GM19468 (cell line): ENCODE results near the gene EMX1.
A peak's percentile ranks its signal among the peaks of the same experiment; 100 is the strongest.

Experiments used
- ATAC-seq: cut with Tn5 transposase; IDR thresholded peaks from one replicate; pipeline ENCODE4 v1.9.1; 2021; ENCODE audit warnings: mild to moderate bottlenecking, moderate library complexity, moderate number of reproducible peaks; ENCODE audit not compliant: unreplicated experiment; ENCODE audit errors: extremely low read depth

The EMX1 gene

GRCh38 chr2:72917138-72917876, at the start of gene EMX1:
TSS of gene EMX1 (plus strand) at chr2:72917519. CDS start at chr2:72917853, 334 bp downstream.
- peak; percentile 29 for ATAC-seq

- ATAC-seq = no peak
These were observed 46.3 kb upstream of the EMX1 start for GRCh38 chr2:72871060-72871459.

- no peak for ATAC-seq
These were observed 45.4 kb upstream of the EMX1 start for GRCh38 chr2:72871880-72872279.

- ATAC-seq = no peak
These were observed 33.9 kb upstream of the EMX1 start for GRCh38 chr2:72883356-72883962.

- no peak for ATAC-seq
These were observed 30.8 kb upstream of the EMX1 start for GRCh38 chr2:72886505-72887031.

- ATAC-seq = peak; percentile 74
These were observed 30.1 kb upstream of the EMX1 start, which contains the start of gene SPR for GRCh38 chr2:72887032-72887739. TSS of gene SPR (plus strand) at chr2:72887408. CDS start at chr2:72887433, 25 bp downstream.

GRCh38 chr2:72887740-72888437, 29.4 kb upstream of the EMX1 start:
- ATAC-seq = no peak

GRCh38 chr2:72888438-72889202, 28.7 kb upstream of the EMX1 start:
- ATAC-seq = no peak

- no peak for ATAC-seq
These were observed 27.3 kb upstream of the EMX1 start for GRCh38 chr2:72889991-72890390.

- ATAC-seq = no peak
These were observed 26.1 kb upstream of the EMX1 start for GRCh38 chr2:72891091-72891818.

- ATAC-seq = no peak
These were observed 24.7 kb upstream of the EMX1 start for GRCh38 chr2:72892506-72893173.

- peak; percentile 55 for ATAC-seq
These were observed 23.6 kb upstream of the EMX1 start for GRCh38 chr2:72893594-72894319.

GRCh38 chr2:72894514-72894913, 22.8 kb upstream of the EMX1 start:
- no peak for ATAC-seq

- no peak for ATAC-seq
These were observed 22.2 kb upstream of the EMX1 start for GRCh38 chr2:72895154-72895553.

GRCh38 chr2:72895759-72896281, 21.5 kb upstream of the EMX1 start:
- no peak for ATAC-seq

GRCh38 chr2:72896446-72896845, 20.9 kb upstream of the EMX1 start:
- ATAC-seq = no peak

GRCh38 chr2:72897785-72898584, 19.3 kb upstream of the EMX1 start:
- no peak for ATAC-seq
